Measurements from ENCODE around the gene BAG1. TPM values are rescaled to one million over a fixed set of nuclear protein-coding genes. Genes with fewer than 3 reads are reported as not detected.

Gene BAG1
- total and polyA plus RNA-seq, 2 of the 13 experiments (the other 11 are each of a cell fraction or from before 2014, with no cell fraction given), result 23.1 to 59.5 TPM

DNA sequence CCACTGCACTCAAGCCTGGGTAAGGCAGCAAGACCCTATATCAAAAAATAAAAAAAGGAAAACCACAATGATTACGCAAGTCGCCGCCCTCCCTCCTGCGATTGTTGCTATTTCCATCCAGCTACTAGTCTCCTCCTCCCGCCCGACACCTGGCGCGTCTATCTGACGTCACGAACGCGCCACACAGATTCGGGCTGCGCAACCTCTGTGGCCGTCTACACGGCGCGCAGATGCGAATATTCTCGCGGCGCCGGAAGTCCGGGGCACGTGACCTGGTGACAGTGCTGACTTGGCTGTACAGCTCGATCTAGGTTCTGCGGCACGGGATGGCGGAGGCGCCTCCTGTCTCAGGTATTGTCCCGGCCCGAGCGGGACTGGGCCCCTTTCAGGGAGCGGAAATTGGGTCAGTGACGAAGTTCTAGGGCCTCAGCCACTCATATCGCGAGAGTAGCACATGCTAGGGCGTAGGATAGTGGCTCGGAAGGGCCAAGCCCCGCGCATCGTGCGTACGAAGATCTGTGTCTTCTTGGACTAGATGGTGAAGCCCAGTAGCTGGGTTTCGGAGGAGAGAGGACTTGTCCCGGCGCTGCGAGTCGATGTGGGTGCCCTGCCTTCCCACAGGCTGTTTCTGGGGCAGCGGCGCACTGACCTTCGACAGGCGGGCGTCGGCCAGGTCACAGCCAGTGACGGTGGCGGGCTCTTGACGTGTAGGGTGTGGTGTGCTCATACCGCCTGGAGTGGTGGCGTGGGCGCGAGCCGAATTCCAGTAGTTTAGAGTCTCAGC is 25.9 kb upstream of the BAG1 start, which contains the start of gene NFX1 (continued):
- 0 out of 2 replicates have a peak, but pooled peaks have one; percentile 85 for TF ChIP-seq SMYD3 (CRISPR knock-in tag; IDR thresholded peaks at IDR 0.05)
- TF ChIP-seq ZNF674 (CRISPR knock-in tag; IDR thresholded peaks at IDR 0.05; ENCODE audit: low read depth), result no peak
- peak; percentile 73; the same call in 1 of the 2 replicates for TF ChIP-seq RXRB (CRISPR knock-in tag; IDR thresholded peaks at IDR 0.05; ENCODE audit: borderline replicate concordance)
- 0 out of 2 replicates have a peak, but pooled peaks have one; percentile 47 for TF ChIP-seq FOXO4 (CRISPR knock-in tag; conservative IDR thresholded peaks at IDR 0.05)
- no peak for TF ChIP-seq AKNA (CRISPR knock-in tag; IDR thresholded peaks at IDR 0.05; ENCODE audit: borderline replicate concordance)
- TF ChIP-seq HMG20B (CRISPR knock-in tag; conservative IDR thresholded peaks at IDR 0.05), result peak; percentile 42; the same call in 1 of the 2 replicates
- TF ChIP-seq, protein P1, sequence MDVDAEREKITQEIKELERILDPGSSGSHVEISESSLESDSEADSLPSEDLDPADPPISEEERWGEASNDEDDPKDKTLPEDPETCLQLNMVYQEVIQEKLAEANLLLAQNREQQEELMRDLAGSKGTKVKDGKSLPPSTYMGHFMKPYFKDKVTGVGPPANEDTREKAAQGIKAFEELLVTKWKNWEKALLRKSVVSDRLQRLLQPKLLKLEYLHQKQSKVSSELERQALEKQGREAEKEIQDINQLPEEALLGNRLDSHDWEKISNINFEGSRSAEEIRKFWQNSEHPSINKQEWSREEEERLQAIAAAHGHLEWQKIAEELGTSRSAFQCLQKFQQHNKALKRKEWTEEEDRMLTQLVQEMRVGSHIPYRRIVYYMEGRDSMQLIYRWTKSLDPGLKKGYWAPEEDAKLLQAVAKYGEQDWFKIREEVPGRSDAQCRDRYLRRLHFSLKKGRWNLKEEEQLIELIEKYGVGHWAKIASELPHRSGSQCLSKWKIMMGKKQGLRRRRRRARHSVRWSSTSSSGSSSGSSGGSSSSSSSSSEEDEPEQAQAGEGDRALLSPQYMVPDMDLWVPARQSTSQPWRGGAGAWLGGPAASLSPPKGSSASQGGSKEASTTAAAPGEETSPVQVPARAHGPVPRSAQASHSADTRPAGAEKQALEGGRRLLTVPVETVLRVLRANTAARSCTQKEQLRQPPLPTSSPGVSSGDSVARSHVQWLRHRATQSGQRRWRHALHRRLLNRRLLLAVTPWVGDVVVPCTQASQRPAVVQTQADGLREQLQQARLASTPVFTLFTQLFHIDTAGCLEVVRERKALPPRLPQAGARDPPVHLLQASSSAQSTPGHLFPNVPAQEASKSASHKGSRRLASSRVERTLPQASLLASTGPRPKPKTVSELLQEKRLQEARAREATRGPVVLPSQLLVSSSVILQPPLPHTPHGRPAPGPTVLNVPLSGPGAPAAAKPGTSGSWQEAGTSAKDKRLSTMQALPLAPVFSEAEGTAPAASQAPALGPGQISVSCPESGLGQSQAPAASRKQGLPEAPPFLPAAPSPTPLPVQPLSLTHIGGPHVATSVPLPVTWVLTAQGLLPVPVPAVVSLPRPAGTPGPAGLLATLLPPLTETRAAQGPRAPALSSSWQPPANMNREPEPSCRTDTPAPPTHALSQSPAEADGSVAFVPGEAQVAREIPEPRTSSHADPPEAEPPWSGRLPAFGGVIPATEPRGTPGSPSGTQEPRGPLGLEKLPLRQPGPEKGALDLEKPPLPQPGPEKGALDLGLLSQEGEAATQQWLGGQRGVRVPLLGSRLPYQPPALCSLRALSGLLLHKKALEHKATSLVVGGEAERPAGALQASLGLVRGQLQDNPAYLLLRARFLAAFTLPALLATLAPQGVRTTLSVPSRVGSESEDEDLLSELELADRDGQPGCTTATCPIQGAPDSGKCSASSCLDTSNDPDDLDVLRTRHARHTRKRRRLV (CRISPR knock-in tag; IDR thresholded peaks at IDR 0.05), result peak; percentile 85; the same call in 1 of the 2 replicates
- peak; percentile 98 for TF ChIP-seq BHLHE40 (IDR thresholded peaks at IDR 0.05; ENCODE audit: low read length)
- peak; percentile 45 for TF ChIP-seq ZNF12 (CRISPR knock-in tag; IDR thresholded peaks at IDR 0.05)
- no peak for TF ChIP-seq SMARCE1 (IDR thresholded peaks at IDR 0.05; ENCODE audit: borderline replicate concordance)
- TF ChIP-seq PHF21A (CRISPR knock-in tag; IDR thresholded peaks at IDR 0.05), result peak; percentile 76; the same call in 1 of the 2 replicates
- no peak; the same call in 1 of the 2 replicates for TF ChIP-seq ZNF432 (CRISPR knock-in tag; IDR thresholded peaks at IDR 0.05; ENCODE audit: borderline replicate concordance)
- no peak; the same call in 1 of the 2 replicates for TF ChIP-seq ZNF292 (CRISPR knock-in tag; IDR thresholded peaks at IDR 0.05; ENCODE audit: borderline replicate concordance, low read depth)
- TF ChIP-seq ZNF326 (CRISPR knock-in tag; IDR thresholded peaks at IDR 0.05; ENCODE audit: borderline replicate concordance), result no peak

Data from HepG2 (cell line).